Adipocyte (in vitro differentiated cells): ENCODE results near the gene FALEC.
"Not testable (repeated sequence)": the region's sequence is repeated elsewhere in the genome, so short reads cannot be mapped to it uniquely, and the experiment has no call there.

Experiments
- DNase-seq: peaks from one replicate; pipeline ENCODE4 v3.0.0-alpha.2; 2015; ENCODE audit warnings: low read depth
- H3K27me3 ChIP-seq: replicated peaks from 2 replicates; pipeline ENCODE4 v1.7.0; 2013; ENCODE audit warnings: mild to moderate bottlenecking, low read length, moderate library complexity; ENCODE audit not compliant: control insufficient read depth, insufficient read depth
- H3K36me3 ChIP-seq: 2 replicates; pipeline ENCODE4 v1.7.0; 2013; ENCODE audit warnings: low read length, mild to moderate bottlenecking, moderate library complexity; ENCODE audit not compliant: control insufficient read depth, insufficient read depth, severe bottlenecking
- H3K4me1 ChIP-seq: 2 replicates; pipeline ENCODE4 v1.7.0; 2013; ENCODE audit warnings: mild to moderate bottlenecking, low read length, moderate library complexity; ENCODE audit not compliant: control insufficient read depth, insufficient read depth
- H3K4me3 ChIP-seq: 2 replicates; pipeline ENCODE4 v1.7.0; 2013; ENCODE audit warnings: mild to moderate bottlenecking, low read length, moderate library complexity
- H3K9ac ChIP-seq: 2 replicates; pipeline ENCODE4 v1.7.0; 2013; ENCODE audit warnings: mild to moderate bottlenecking, low read length, moderate library complexity
- H3K9me3 ChIP-seq: 2 replicates; pipeline ENCODE4 v1.7.0; 2013; ENCODE audit warnings: mild to moderate bottlenecking, low read length, moderate library complexity; ENCODE audit not compliant: control insufficient read depth

Gene FALEC

GRCh38 chr1:150560576-150561253 lies 45.2 kb downstream of the FALEC start:
- Histone ChIP-seq H3K27me3 (no peaks in the 10 kb centered on the region), H3K36me3 (peaks cover 18% of the 10 kb centered on the region), H3K9me3 (no peaks in the 10 kb centered on the region), H3K4me1 (peaks cover 69% of the 10 kb centered on the region), H3K9ac (peak overlapping the region; percentile 99), H3K4me3 (peak overlapping the region; percentile 83)
- peak; percentile 94 for DNase-seq

- Histone ChIP-seq H3K4me1 (peaks cover 74% of the 10 kb centered on the region), H3K9me3 (no peaks in the 10 kb centered on the region), H3K9ac (peak overlapping the region; percentile 99), H3K36me3 (peaks cover 12% of the 10 kb centered on the region), H3K4me3 (peak overlapping the region; percentile 83), H3K27me3 (no peaks in the 10 kb centered on the region)
- DNase-seq: peak; percentile 98
Observed at GRCh38 chr1:150561254-150561973, 45.9 kb downstream of the FALEC start.

GRCh38 chr1:150561974-150562445 lies 46.5 kb downstream of the FALEC start:
- Histone ChIP-seq H3K9me3 (no peaks in the 10 kb centered on the region), H3K27me3 (no peaks in the 10 kb centered on the region), H3K4me1 (peaks cover 80% of the 10 kb centered on the region), H3K9ac (peak overlapping the region; percentile 99), H3K4me3 (peak overlapping the region; percentile 83), H3K36me3 (peaks cover 12% of the 10 kb centered on the region)
- DNase-seq: peak; percentile 97

- Histone ChIP-seq H3K4me1 (peaks cover 87% of the 10 kb centered on the region), H3K4me3 (peak overlapping the region; percentile 37), H3K9ac (peak overlapping the region; percentile 99), H3K36me3 (peaks cover 7% of the 10 kb centered on the region), H3K27me3 (no peaks in the 10 kb centered on the region), H3K9me3 (no peaks in the 10 kb centered on the region)
- peak; percentile 12 for DNase-seq
Observed at GRCh38 chr1:150562446-150563339, 47.1 kb downstream of the FALEC start.

GRCh38 chr1:150563340-150564038 lies 47.9 kb downstream of the FALEC start:
- DNase-seq: peak; percentile 58
- H3K4me1 ChIP-seq: peaks cover 89% of the 10 kb centered on the region
- peak overlapping the region; percentile 99 for H3K9ac ChIP-seq
- no peaks in the 10 kb centered on the region for H3K27me3 ChIP-seq
- H3K4me3 ChIP-seq: peak overlapping the region; percentile 26
- H3K9me3 ChIP-seq: no peaks in the 10 kb centered on the region
- H3K36me3 ChIP-seq: peaks cover under 1% of the 10 kb centered on the region

- H3K9ac ChIP-seq: peak overlapping the region; percentile 99
- DNase-seq: peak; percentile 58
- peaks cover 90% of the 10 kb centered on the region for H3K4me1 ChIP-seq
- peak overlapping the region; percentile 26 for H3K4me3 ChIP-seq
- no peaks in the 10 kb centered on the region for H3K27me3 ChIP-seq
- no peaks in the 10 kb centered on the region for H3K9me3 ChIP-seq
- H3K36me3 ChIP-seq: no peaks in the 10 kb centered on the region
Observed at GRCh38 chr1:150564051-150564991, 48.8 kb downstream of the FALEC start.

- peak; percentile 11 for DNase-seq
- H3K9ac ChIP-seq: peak overlapping the region; percentile 99
- not testable (repeated sequence) for H3K4me3 ChIP-seq, H3K27me3 ChIP-seq, H3K9me3 ChIP-seq, H3K36me3 ChIP-seq
- H3K4me1 ChIP-seq: peaks cover 90% of the 10 kb centered on the region
Observed at GRCh38 chr1:150565240-150565991, 49.9 kb downstream of the FALEC start.

GRCh38 chr1:150566589-150567340 lies 51.2 kb downstream of the FALEC start:
- Histone ChIP-seq H3K36me3 (peaks cover 9% of the 10 kb centered on the region), H3K9ac (peak overlapping the region; percentile 91), H3K27me3 (no peaks in the 10 kb centered on the region), H3K4me1 (peaks cover 95% of the 10 kb centered on the region), H3K9me3 (no peaks in the 10 kb centered on the region), H3K4me3 (peak overlapping the region; percentile 76)
- no peak for DNase-seq

- peak; percentile 48 for DNase-seq
- Histone ChIP-seq H3K9me3 (no peaks in the 10 kb centered on the region), H3K36me3 (peaks cover 15% of the 10 kb centered on the region), H3K4me3 (peak overlapping the region; percentile 76), H3K4me1 (peaks cover 94% of the 10 kb centered on the region), H3K9ac (peak overlapping the region; percentile 91), H3K27me3 (no peaks in the 10 kb centered on the region)
Observed at GRCh38 chr1:150567341-150567716, 51.8 kb downstream of the FALEC start.
